Spleen (tissue), 7 donors: ENCODE data around the gene DNAJC17.

Source experiments
- POLR2A ChIP-seq, 3 donors: fragments of 450-650 bp; IDR thresholded peaks; one replicate each; pipeline ENCODE4 v1.5.1; 2017; ENCODE audit warnings: antibody characterized with exemption in 3 of 3, mild to moderate bottlenecking in 1 of 3
- TF ChIP-seq, protein P1 (sequence below), 11 experiments: fragments of 200-600 bp in 7 of 11; fragments of 450-650 bp in 4 of 11; sonication (generic) in 4 of 11; IDR thresholded peaks in 8 of 11; conservative IDR thresholded peaks in 3 of 11; 1 replicate in 7 of 11; 2 replicates in 4 of 11; pipeline versions ENCODE4 v1.4.0 to v1.8.0; 2016 to 2021; ENCODE audit warnings: antibody characterized with exemption in 11 of 11, inconsistent platforms in 4 of 11, mild to moderate bottlenecking in 1 of 11
- donor health status: DM: no; HTN: no; CAD: no; lungs with moderate emphysema.
- donor health status: DM: no; HTN: no; CAD: no.
- donor health status: DM: no; HTN: no; CAD: no.

DNA sequence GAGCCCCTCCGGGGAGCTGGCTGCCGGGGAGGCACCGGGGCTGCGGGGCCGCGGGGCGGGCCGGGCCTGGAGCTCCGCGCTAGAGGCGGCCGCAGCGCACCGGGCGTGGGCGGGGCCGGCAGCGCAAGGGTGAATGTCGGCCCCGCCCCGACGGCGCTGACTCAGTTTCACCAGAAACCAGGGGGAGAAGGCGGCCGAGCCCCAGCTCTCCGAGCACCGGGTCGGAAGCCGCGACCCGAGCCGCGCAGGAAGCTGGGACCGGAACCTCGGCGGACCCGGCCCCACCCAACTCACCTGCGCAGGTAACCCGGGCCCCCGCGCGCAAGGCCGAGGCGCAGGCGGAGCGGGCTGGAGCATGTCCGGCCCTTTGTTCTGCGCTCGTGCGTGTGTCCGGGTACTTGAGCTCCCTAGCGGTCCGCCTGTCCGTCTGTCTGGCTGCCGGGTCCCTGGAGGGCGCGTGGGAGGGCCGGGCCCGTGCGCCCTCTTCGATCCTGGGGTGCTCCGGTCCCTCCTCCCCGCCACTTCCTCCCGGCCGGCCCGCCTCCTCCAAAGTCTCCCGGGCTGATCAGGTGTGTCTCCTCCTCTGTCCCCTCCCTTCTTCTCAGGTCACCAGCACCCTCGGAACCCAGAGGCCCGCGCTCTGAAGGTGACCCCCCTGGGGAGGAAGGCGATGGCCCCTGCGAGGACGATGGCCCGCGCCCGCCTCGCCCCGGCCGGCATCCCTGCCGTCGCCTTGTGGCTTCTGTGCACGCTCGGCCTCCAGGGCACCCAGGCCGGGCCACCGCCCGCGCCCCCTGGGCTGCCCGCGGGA, 36.8 kb upstream of the DNAJC17 start, which contains the start of gene SPINT1:
- TF ChIP-seq, protein P1, sequence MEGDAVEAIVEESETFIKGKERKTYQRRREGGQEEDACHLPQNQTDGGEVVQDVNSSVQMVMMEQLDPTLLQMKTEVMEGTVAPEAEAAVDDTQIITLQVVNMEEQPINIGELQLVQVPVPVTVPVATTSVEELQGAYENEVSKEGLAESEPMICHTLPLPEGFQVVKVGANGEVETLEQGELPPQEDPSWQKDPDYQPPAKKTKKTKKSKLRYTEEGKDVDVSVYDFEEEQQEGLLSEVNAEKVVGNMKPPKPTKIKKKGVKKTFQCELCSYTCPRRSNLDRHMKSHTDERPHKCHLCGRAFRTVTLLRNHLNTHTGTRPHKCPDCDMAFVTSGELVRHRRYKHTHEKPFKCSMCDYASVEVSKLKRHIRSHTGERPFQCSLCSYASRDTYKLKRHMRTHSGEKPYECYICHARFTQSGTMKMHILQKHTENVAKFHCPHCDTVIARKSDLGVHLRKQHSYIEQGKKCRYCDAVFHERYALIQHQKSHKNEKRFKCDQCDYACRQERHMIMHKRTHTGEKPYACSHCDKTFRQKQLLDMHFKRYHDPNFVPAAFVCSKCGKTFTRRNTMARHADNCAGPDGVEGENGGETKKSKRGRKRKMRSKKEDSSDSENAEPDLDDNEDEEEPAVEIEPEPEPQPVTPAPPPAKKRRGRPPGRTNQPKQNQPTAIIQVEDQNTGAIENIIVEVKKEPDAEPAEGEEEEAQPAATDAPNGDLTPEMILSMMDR (IDR thresholded peaks at IDR 0.05 in 8 of 11, conservative IDR thresholded peaks at IDR 0.05 in 3 of 11): no peak
- TF ChIP-seq POLR2A (IDR thresholded peaks at IDR 0.05): no peak
